ENCODE measurements around the gene GGT6.

The GGT6 gene

GRCh38 chr17:4538236-4539002, 22.0 kb downstream of the GGT6 start:
- DNase-seq (ENCODE audit: low read depth, low spot score): no peak

- no peak for DNase-seq (ENCODE audit: low read depth, low spot score)
Observed at GRCh38 chr17:4537451-4538235, 22.7 kb downstream of the GGT6 start.

- DNase-seq (ENCODE audit: low read depth, low spot score): no peak
Observed at GRCh38 chr17:4536742-4537411, 23.5 kb downstream of the GGT6 start.

GRCh38 chr17:4536259-4536741, 24.1 kb downstream of the GGT6 start:
- no peak for DNase-seq (ENCODE audit: low read depth, low spot score)

GRCh38 chr17:4535667-4536258, 24.6 kb downstream of the GGT6 start:
- no peak for DNase-seq (ENCODE audit: low read depth, low spot score)

- DNase-seq (ENCODE audit: low read depth, low spot score): no peak
Observed at GRCh38 chr17:4534928-4535666, 25.3 kb downstream of the GGT6 start.

GRCh38 chr17:4534515-4534914, 25.9 kb downstream of the GGT6 start:
- DNase-seq (ENCODE audit: low read depth, low spot score): no peak

GRCh38 chr17:4533523-4534504, 26.6 kb downstream of the GGT6 start:
- DNase-seq (ENCODE audit: low read depth, low spot score): no peak

- DNase-seq (ENCODE audit: low read depth, low spot score): no peak
Observed at GRCh38 chr17:4532860-4533522, 27.4 kb downstream of the GGT6 start.

- no peak for DNase-seq (ENCODE audit: low read depth, low spot score)
Observed at GRCh38 chr17:4531988-4532736, 28.2 kb downstream of the GGT6 start.

GRCh38 chr17:4530799-4531730, 29.3 kb downstream of the GGT6 start:
- no peak for DNase-seq (ENCODE audit: low read depth, low spot score)

GRCh38 chr17:4529533-4530152, 30.7 kb downstream of the GGT6 start:
- DNase-seq (ENCODE audit: low read depth, low spot score): no peak

- DNase-seq (ENCODE audit: low read depth, low spot score): no peak
Observed at GRCh38 chr17:4527566-4528125, 32.7 kb downstream of the GGT6 start.

GRCh38 chr17:4527134-4527533, 33.2 kb downstream of the GGT6 start:
- no peak for DNase-seq (ENCODE audit: low read depth, low spot score)

- no peak for DNase-seq (ENCODE audit: low read depth, low spot score)
Observed at GRCh38 chr17:4525691-4526397, 34.5 kb downstream of the GGT6 start.

GRCh38 chr17:4523946-4524345, 36.4 kb downstream of the GGT6 start:
- no peak for DNase-seq (ENCODE audit: low read depth, low spot score)

Data from brain pericyte (primary cell).